B cell (primary cell): ENCODE measurements around the gene C2CD2L.

Experiments
- CTCF ChIP-seq: fragments of 200-600 bp; IDR thresholded peaks from one replicate; pipeline ENCODE4 v1.8.0; 2022; ENCODE audit warnings: antibody characterized with exemption, mild to moderate bottlenecking
- EZH2 ChIP-seq: IDR thresholded peaks from 2 replicates; pipeline ENCODE4 v1.6.1; 2012; ENCODE audit warnings: borderline replicate concordance, low read depth, mild to moderate bottlenecking, moderate library complexity, low read length; ENCODE audit not compliant: insufficient read depth, poor library complexity, severe bottlenecking

- TF ChIP-seq CTCF (no peak), EZH2 (no peak)
Observed at GRCh38 chr11:119061256-119061655, 45.9 kb upstream of the C2CD2L start.
